WTC11 (cell line): Measurements from ENCODE around the gene CACUL1. TPM values are rescaled to one million over a fixed set of nuclear protein-coding genes. Genes with fewer than 3 reads are reported as not detected.

Experiments used
- ATAC-seq: fragments of 200-7000 bp; cut with Tn5 transposase; 2 replicates; pipeline ENCODE4 v1.10.0; 2021; ENCODE audit warnings: mild to moderate bottlenecking, moderate library complexity
- CTCF ChIA-PET: fragments of 300-600 bp; sonication (Branson Sonifier 250); formaldehyde crosslinking; loops from one replicate; lab custom pipeline; 2021; ENCODE audit warnings: antibody characterized with exemption; lab: Charles Lee
- POLR2A ChIA-PET: fragments of 350-600 bp; sonication (Branson Sonifier 250); formaldehyde crosslinking; loops from one replicate; lab custom pipeline; 2021; ENCODE audit warnings: antibody characterized with exemption; lab: Charles Lee
- DNase-seq: peaks from one replicate; pipeline ENCODE4 v3.0.0; 2021; ENCODE audit warnings: low spot score
- H3K27ac Mint-ChIP-seq: 2 replicates; pipeline ENCODE4 v1.8.0; 2021; ENCODE audit warnings: mixed read lengths
- H3K27me3 Mint-ChIP-seq: 2 replicates; pipeline ENCODE4 v1.8.0; 2021; ENCODE audit warnings: low read depth, mild to moderate bottlenecking, moderate library complexity, mixed read lengths
- H3K36me3 Mint-ChIP-seq: 2 replicates; pipeline ENCODE4 v1.8.0; 2021; ENCODE audit warnings: mixed read lengths
- H3K4me1 Mint-ChIP-seq: 2 replicates; pipeline ENCODE4 v1.8.0; 2022; ENCODE audit warnings: mixed read lengths
- H3K4me3 Mint-ChIP-seq: 2 replicates; pipeline ENCODE4 v1.8.0; 2021; ENCODE audit warnings: mild to moderate bottlenecking, moderate library complexity, mixed read lengths
- H3K9me3 Mint-ChIP-seq: 2 replicates; pipeline ENCODE4 v1.8.0; 2021; ENCODE audit warnings: mixed read lengths
- ATF1 ChIP-seq: sonication (generic); formaldehyde crosslinking; IDR thresholded peaks from 2 replicates; pipeline ENCODE4 v1.8.1; 2023; ENCODE audit warnings: mild to moderate bottlenecking, moderate library complexity, missing genetic modification reagents
- CBFB ChIP-seq: sonication (generic); formaldehyde crosslinking; IDR thresholded peaks from 2 replicates; pipeline ENCODE4 v1.8.1; 2022; ENCODE audit warnings: mild to moderate bottlenecking, low read depth, missing genetic modification reagents
- ESRRA ChIP-seq: sonication (generic); formaldehyde crosslinking; IDR thresholded peaks from 2 replicates; pipeline ENCODE4 v1.8.1; 2022; ENCODE audit warnings: mild to moderate bottlenecking, missing genetic modification reagents, borderline replicate concordance
- FOXJ3 ChIP-seq: sonication (generic); formaldehyde crosslinking; IDR thresholded peaks from 2 replicates; pipeline ENCODE4 v1.9.0; 2021; ENCODE audit warnings: missing genetic modification reagents, mild to moderate bottlenecking, borderline replicate concordance
- GRHL2 ChIP-seq: fragments of 250-450 bp; sonication (Bioruptor Pico); IDR thresholded peaks from 2 replicates; pipeline ENCODE4 v1.8.0; 2022; ENCODE audit warnings: mild to moderate bottlenecking, moderate library complexity; ENCODE audit not compliant: insufficient replicate concordance, severe bottlenecking
- JUN ChIP-seq: sonication (generic); formaldehyde crosslinking; IDR thresholded peaks from 2 replicates; pipeline ENCODE4 v1.8.0; 2023; ENCODE audit warnings: mild to moderate bottlenecking, missing genetic modification reagents
- MXD4 ChIP-seq: fragments of 250-450 bp; sonication (Bioruptor Pico); IDR thresholded peaks from 2 replicates; pipeline ENCODE4 v1.8.0; 2021; ENCODE audit warnings: mild to moderate bottlenecking, moderate library complexity, borderline replicate concordance
- NFE2L1 ChIP-seq: sonication (generic); formaldehyde crosslinking; IDR thresholded peaks from 2 replicates; pipeline ENCODE4 v1.8.1; 2023; ENCODE audit warnings: missing genetic modification reagents
- NR3C1 ChIP-seq: sonication (generic); formaldehyde crosslinking; conservative IDR thresholded peaks from 2 replicates; pipeline ENCODE4 v1.8.1; 2023; ENCODE audit warnings: low read depth, mild to moderate bottlenecking, missing genetic modification reagents
- TEAD4 ChIP-seq: sonication (generic); formaldehyde crosslinking; IDR thresholded peaks from 2 replicates; pipeline ENCODE4 v1.8.0; 2022; ENCODE audit warnings: mild to moderate bottlenecking, missing genetic modification reagents
- ZBTB21 ChIP-seq: sonication (generic); formaldehyde crosslinking; IDR thresholded peaks from 2 replicates; pipeline ENCODE4 v1.8.1; 2023; ENCODE audit warnings: mild to moderate bottlenecking, missing genetic modification reagents, borderline replicate concordance
- ZNF138 ChIP-seq: sonication (generic); formaldehyde crosslinking; conservative IDR thresholded peaks from 2 replicates; pipeline ENCODE4 v1.8.1; 2022; ENCODE audit warnings: mild to moderate bottlenecking, moderate library complexity, missing genetic modification reagents
- ZNF416 ChIP-seq: fragments of 250-450 bp; sonication (Bioruptor Pico); IDR thresholded peaks from 2 replicates; pipeline ENCODE4 v1.9.0; 2021; ENCODE audit warnings: mild to moderate bottlenecking, inconsistent platforms
- ZNF423 ChIP-seq: fragments of 250-450 bp; sonication (Bioruptor Pico); IDR thresholded peaks from 2 replicates; pipeline ENCODE4 v2.1.2; 2022; ENCODE audit warnings: mild to moderate bottlenecking, moderate library complexity
- total RNA-seq: library from RNA; stranded (reverse); gene quantifications from 3 replicates; pipeline ENCODE4 v1.2.3, GENCODE V29; 2021
- TF ChIP-seq, protein P1 (sequence below): fragments of 250-450 bp; sonication (Bioruptor Pico); IDR thresholded peaks from 2 replicates; pipeline ENCODE4 v1.9.0; 2021; ENCODE audit warnings: mild to moderate bottlenecking
- TF ChIP-seq, protein P2 (sequence below): sonication (generic); formaldehyde crosslinking; IDR thresholded peaks from 2 replicates; pipeline ENCODE4 v1.8.1; 2023; ENCODE audit warnings: mild to moderate bottlenecking, missing genetic modification reagents, moderate library complexity
- TF ChIP-seq, protein P3 (sequence below): fragments of 250-450 bp; sonication (Bioruptor Pico); conservative IDR thresholded peaks from 2 replicates; pipeline ENCODE4 v1.9.0; 2021; ENCODE audit warnings: mild to moderate bottlenecking
- TF ChIP-seq, protein P4 (sequence below): sonication (generic); formaldehyde crosslinking; IDR thresholded peaks from 2 replicates; pipeline ENCODE4 v1.8.0; 2022; ENCODE audit warnings: missing genetic modification reagents
- TF ChIP-seq, protein P5 (sequence below): sonication (generic); formaldehyde crosslinking; IDR thresholded peaks from 2 replicates; pipeline ENCODE4 v1.8.1; 2023; ENCODE audit warnings: mild to moderate bottlenecking, moderate library complexity, missing genetic modification reagents
- TF ChIP-seq, protein P6 (sequence below): sonication (generic); formaldehyde crosslinking; IDR thresholded peaks from 2 replicates; pipeline ENCODE4 v1.8.1; 2022; ENCODE audit warnings: mild to moderate bottlenecking, moderate library complexity, missing genetic modification reagents

Gene CACUL1
- total RNA-seq, 1 experiment from 2014 or later: 41.5 TPM

DNA sequence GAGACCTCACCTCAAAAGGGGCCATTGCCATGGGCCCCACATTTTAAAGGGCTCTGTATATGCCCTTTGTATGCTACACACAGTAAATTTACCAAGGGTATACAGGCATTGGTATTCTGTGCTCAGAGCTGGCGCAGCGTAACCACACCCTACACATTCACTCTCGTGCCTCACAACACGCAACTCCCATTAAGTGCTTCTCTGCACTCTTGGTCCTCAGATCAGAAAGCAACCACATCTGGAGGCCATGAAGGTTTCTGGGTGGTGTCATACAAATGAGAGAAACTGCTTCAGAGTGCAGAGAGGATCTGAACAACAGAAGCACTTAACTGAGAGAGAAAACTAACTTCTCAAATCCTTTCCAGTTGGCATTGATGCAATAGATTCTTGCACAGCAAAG, 9.4 kb upstream of the CACUL1 start (continued):
- TF ChIP-seq, protein P1, sequence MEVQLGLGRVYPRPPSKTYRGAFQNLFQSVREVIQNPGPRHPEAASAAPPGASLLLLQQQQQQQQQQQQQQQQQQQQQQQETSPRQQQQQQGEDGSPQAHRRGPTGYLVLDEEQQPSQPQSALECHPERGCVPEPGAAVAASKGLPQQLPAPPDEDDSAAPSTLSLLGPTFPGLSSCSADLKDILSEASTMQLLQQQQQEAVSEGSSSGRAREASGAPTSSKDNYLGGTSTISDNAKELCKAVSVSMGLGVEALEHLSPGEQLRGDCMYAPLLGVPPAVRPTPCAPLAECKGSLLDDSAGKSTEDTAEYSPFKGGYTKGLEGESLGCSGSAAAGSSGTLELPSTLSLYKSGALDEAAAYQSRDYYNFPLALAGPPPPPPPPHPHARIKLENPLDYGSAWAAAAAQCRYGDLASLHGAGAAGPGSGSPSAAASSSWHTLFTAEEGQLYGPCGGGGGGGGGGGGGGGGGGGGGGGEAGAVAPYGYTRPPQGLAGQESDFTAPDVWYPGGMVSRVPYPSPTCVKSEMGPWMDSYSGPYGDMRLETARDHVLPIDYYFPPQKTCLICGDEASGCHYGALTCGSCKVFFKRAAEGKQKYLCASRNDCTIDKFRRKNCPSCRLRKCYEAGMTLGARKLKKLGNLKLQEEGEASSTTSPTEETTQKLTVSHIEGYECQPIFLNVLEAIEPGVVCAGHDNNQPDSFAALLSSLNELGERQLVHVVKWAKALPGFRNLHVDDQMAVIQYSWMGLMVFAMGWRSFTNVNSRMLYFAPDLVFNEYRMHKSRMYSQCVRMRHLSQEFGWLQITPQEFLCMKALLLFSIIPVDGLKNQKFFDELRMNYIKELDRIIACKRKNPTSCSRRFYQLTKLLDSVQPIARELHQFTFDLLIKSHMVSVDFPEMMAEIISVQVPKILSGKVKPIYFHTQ: no peak

DNA sequence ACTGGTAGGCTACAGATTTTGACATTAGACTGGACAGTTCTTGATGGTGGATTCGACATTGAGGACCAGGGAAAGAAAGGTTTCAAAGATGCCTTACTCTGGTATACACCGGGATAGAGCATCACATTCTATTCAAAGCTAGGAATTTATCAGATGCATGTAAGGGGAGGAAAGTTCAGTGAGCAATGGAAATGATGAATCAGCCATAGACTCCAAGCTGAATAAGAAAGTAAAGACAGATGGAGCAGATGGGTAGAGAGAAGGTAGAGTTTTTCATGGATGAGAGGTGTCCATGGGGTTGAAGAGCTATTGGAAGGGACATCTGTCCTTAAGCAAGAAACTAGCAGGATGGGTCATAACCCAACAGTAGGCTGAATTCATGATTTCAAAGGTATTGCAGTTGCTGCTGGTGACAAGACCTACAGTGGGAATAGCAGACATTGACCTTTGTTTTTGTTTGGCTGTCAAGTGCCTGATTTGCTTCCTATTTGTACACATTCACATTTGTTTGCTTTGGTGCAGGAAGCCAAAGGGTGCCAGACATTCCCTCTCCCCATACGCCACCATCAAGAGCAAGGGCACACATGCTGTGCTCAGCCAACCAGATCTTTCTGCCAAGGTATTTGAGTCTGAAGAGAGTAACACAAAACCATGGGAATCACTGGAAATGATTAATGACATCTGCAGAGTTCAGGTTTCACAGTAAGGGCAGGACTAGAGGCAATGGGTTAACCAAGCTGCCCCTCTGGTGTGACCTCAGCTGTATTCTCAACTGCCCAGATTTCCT, 8.6 kb upstream of the CACUL1 start:
- TF ChIP-seq ZNF416 (CRISPR knock-in tag) (no peak), FOXJ3 (no peak), ZBTB21 (CRISPR knock-in tag) (no peak), ZNF138 (CRISPR knock-in tag) (no peak), ATF1 (CRISPR knock-in tag) (no peak), JUN (CRISPR knock-in tag) (no peak), NR3C1 (CRISPR knock-in tag) (no peak), TEAD4 (CRISPR knock-in tag) (no peak), MXD4 (no peak), ESRRA (CRISPR knock-in tag) (no peak), GRHL2 (no peak), ZNF423 (CRISPR knock-in tag) (no peak), CBFB (no peak), NFE2L1 (CRISPR knock-in tag) (no peak)
- TF ChIP-seq, protein P2, sequence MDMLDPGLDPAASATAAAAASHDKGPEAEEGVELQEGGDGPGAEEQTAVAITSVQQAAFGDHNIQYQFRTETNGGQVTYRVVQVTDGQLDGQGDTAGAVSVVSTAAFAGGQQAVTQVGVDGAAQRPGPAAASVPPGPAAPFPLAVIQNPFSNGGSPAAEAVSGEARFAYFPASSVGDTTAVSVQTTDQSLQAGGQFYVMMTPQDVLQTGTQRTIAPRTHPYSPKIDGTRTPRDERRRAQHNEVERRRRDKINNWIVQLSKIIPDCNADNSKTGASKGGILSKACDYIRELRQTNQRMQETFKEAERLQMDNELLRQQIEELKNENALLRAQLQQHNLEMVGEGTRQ (CRISPR knock-in tag): no peak
- TF ChIP-seq, protein P3, sequence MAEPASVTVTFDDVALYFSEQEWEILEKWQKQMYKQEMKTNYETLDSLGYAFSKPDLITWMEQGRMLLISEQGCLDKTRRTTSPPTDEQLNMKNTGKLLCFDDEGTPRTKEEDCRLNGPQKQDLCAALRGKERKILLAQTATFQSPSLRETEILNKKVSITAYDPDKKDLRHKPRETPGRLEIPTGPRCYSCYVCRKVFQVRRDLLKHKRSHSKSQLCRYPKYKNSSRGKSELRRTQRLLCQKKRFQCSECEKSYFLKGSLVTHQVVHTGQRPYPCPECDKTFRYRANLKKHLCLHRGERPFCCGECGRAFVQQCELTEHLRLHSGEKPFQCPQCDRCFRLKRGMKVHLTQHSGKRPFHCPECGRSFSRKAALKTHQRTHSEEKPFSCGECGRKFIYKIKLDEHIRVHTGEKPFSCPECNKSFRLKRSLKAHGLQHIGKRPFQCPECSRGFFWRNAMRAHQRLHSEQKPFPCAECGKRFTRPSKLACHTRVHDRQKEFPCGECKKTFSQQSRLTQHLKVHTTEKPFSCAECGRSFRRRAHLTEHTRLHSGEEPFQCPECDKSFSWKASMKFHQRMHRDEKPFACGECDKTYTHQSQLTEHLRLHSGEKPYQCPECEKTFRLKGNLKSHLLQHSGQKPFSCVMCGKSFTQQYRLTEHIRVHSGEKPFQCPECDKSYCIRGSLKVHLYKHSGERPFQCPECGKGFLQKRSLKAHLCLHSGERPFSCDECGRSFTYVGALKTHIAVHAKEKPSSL (CRISPR knock-in tag): no peak
- TF ChIP-seq, protein P4, sequence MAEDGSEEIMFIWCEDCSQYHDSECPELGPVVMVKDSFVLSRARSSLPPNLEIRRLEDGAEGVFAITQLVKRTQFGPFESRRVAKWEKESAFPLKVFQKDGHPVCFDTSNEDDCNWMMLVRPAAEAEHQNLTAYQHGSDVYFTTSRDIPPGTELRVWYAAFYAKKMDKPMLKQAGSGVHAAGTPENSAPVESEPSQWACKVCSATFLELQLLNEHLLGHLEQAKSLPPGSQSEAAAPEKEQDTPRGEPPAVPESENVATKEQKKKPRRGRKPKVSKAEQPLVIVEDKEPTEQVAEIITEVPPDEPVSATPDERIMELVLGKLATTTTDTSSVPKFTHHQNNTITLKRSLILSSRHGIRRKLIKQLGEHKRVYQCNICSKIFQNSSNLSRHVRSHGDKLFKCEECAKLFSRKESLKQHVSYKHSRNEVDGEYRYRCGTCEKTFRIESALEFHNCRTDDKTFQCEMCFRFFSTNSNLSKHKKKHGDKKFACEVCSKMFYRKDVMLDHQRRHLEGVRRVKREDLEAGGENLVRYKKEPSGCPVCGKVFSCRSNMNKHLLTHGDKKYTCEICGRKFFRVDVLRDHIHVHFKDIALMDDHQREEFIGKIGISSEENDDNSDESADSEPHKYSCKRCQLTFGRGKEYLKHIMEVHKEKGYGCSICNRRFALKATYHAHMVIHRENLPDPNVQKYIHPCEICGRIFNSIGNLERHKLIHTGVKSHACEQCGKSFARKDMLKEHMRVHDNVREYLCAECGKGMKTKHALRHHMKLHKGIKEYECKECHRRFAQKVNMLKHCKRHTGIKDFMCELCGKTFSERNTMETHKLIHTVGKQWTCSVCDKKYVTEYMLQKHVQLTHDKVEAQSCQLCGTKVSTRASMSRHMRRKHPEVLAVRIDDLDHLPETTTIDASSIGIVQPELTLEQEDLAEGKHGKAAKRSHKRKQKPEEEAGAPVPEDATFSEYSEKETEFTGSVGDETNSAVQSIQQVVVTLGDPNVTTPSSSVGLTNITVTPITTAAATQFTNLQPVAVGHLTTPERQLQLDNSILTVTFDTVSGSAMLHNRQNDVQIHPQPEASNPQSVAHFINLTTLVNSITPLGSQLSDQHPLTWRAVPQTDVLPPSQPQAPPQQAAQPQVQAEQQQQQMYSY (CRISPR knock-in tag): no peak
- TF ChIP-seq, protein P5, sequence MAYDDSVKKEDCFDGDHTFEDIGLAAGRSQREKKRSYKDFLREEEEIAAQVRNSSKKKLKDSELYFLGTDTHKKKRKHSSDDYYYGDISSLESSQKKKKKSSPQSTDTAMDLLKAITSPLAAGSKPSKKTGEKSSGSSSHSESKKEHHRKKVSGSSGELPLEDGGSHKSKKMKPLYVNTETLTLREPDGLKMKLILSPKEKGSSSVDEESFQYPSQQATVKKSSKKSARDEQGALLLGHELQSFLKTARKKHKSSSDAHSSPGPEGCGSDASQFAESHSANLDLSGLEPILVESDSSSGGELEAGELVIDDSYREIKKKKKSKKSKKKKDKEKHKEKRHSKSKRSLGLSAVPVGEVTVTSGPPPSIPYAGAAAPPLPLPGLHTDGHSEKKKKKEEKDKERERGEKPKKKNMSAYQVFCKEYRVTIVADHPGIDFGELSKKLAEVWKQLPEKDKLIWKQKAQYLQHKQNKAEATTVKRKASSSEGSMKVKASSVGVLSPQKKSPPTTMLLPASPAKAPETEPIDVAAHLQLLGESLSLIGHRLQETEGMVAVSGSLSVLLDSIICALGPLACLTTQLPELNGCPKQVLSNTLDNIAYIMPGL: no peak
- TF ChIP-seq, protein P6, sequence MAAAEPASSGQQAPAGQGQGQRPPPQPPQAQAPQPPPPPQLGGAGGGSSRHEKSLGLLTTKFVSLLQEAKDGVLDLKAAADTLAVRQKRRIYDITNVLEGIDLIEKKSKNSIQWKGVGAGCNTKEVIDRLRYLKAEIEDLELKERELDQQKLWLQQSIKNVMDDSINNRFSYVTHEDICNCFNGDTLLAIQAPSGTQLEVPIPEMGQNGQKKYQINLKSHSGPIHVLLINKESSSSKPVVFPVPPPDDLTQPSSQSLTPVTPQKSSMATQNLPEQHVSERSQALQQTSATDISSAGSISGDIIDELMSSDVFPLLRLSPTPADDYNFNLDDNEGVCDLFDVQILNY: no peak
- Mint-ChIP-seq H3K4me3 (no peak overlapping the region), H3K4me1 (no peaks in the 10 kb centered on the region), H3K9me3 (peaks cover 11% of the 10 kb centered on the region), H3K27me3 (no peaks in the 10 kb centered on the region; the same call in none of the 2 replicates), H3K27ac (no peak overlapping the region), H3K36me3 (no peaks in the 10 kb centered on the region)
- DNase-seq: no peak
- ChIA-PET CTCF (no interaction called here), POLR2A (no interaction called here)
- ATAC-seq: no peak
